Keratinocyte (primary cell): ENCODE results near the gene PCDHB13.

ENCODE experiments used
- EZH2 ChIP-seq: IDR thresholded peaks from one replicate; pipeline ENCODE4 v1.6.1; 2012; ENCODE audit warnings: inconsistent platforms, mild to moderate bottlenecking, low read length, moderate library complexity
- TF ChIP-seq, protein P1 (sequence below), 3 experiments: IDR thresholded peaks in 1 of 3; conservative IDR thresholded peaks in 1 of 3; optimal IDR thresholded peaks in 1 of 3; 2 replicates in 2 of 3; 3 replicates in 1 of 3; pipeline versions ENCODE3 to v1.5.1; 2011; ENCODE audit warnings: low read length in 3 of 3, mild to moderate bottlenecking in 3 of 3, moderate library complexity in 2 of 3, control low read depth in 1 of 3, inconsistent platforms in 1 of 3; ENCODE audit not compliant: insufficient read depth in 2 of 3; ENCODE audit errors: extremely low read depth in 1 of 3

DNA sequence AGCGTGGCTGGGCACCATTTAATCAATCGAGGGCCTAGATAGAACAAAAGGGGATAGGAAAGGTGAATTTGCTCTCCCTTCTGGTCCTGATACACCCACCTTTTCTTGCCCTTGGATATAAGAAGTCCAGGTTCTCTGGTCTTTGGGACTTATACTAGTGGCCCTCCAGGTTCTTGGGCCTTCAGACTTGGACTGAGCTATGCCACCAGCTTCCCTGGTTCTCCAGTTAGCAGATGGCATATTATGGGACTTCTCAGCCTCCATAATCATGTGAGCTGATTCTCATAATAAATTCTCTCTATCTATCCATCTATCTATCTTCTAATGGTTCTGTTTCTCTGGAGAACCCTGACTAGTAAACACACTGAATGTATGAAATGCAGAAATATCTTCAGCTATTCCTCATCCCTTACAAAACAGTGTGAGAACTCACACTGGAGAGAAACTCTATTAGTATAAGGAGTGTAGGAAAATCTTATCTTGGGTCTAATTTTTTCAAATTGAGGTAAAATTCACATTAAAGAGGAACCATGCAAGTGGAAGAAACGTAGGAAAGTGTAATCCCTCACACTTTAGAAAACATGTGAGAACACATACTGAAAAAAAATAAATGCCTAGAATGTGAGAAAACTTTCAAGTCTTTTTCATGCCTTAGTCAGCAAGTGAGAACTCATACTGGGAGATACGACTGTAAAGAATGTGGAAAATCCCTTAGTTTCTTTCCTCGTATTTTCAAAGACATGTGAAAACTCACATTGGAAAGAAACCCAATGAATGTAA is 46.9 kb downstream of the PCDHB13 start:
- TF ChIP-seq, protein P1, sequence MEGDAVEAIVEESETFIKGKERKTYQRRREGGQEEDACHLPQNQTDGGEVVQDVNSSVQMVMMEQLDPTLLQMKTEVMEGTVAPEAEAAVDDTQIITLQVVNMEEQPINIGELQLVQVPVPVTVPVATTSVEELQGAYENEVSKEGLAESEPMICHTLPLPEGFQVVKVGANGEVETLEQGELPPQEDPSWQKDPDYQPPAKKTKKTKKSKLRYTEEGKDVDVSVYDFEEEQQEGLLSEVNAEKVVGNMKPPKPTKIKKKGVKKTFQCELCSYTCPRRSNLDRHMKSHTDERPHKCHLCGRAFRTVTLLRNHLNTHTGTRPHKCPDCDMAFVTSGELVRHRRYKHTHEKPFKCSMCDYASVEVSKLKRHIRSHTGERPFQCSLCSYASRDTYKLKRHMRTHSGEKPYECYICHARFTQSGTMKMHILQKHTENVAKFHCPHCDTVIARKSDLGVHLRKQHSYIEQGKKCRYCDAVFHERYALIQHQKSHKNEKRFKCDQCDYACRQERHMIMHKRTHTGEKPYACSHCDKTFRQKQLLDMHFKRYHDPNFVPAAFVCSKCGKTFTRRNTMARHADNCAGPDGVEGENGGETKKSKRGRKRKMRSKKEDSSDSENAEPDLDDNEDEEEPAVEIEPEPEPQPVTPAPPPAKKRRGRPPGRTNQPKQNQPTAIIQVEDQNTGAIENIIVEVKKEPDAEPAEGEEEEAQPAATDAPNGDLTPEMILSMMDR (optimal IDR thresholded peaks at IDR 0.05 in 1 of 3, IDR thresholded peaks at IDR 0.05 in 1 of 3, conservative IDR thresholded peaks at IDR 0.05 in 1 of 3; ENCODE audit: extremely low read depth in 1 of 3, insufficient read depth in 2 of 3, low read length in 3 of 3) = no peak
- TF ChIP-seq EZH2 = no peak
